Activated T-helper 2 cell treated with anti-CD3 and anti-CD28 coated beads, Interferon-gamma antibody, Interleukin-2, Interleukin-4, amounts not matched to agents 10 μg/mL and 5 μg/mL and 100 μg/mL, durations not matched to agents 14 hours and 24 hours and 36 hours (primary cell): Measurements from ENCODE around the gene ATP8B1. TPM values are rescaled to one million over a fixed set of nuclear protein-coding genes. Genes with fewer than 3 reads are reported as not detected.

ENCODE experiments used
- DNase-seq: peaks from one replicate; pipeline ENCODE4 v3.0.0; 2021; ENCODE audit warnings: low spot score
- H3K27ac Mint-ChIP-seq: one replicate; pipeline ENCODE4 v1.8.0; 2021; ENCODE audit warnings: mixed read lengths
- H3K27me3 Mint-ChIP-seq: one replicate; pipeline ENCODE4 v1.8.0; 2021; ENCODE audit warnings: low read depth, mixed read lengths
- H3K36me3 Mint-ChIP-seq: one replicate; pipeline ENCODE4 v1.8.0; 2021; ENCODE audit warnings: low read depth, mixed read lengths
- H3K4me1 Mint-ChIP-seq: one replicate; pipeline ENCODE4 v1.8.0; 2021; ENCODE audit warnings: low read depth, mixed read lengths
- H3K4me3 Mint-ChIP-seq: one replicate; pipeline ENCODE4 v1.8.0; 2021; ENCODE audit warnings: low read depth, mild to moderate bottlenecking, moderate library complexity, mixed read lengths
- H3K9me3 Mint-ChIP-seq: one replicate; pipeline ENCODE4 v1.8.0; 2021; ENCODE audit warnings: mixed read lengths
- intact Hi-C: fragments of 100-400 bp; cut with micrococcal nuclease; formaldehyde crosslinking; loops from one replicate; pipeline ENCODE4 v1.15.1; 2023
- total RNA-seq: library from RNA; stranded (reverse); gene quantifications from 2 replicates; pipeline ENCODE4 v1.2.3, GENCODE V29; 2022

ATP8B1 gene
- total RNA-seq, 1 donor from 2014 or later: not detected

GRCh38 chr18:57813245-57813644, 10.1 kb upstream of the ATP8B1 start:
- intact Hi-C loops: no loop called here
- no peak for DNase-seq
- no peaks in the 10 kb centered on the region for H3K36me3 Mint-ChIP-seq
- H3K4me3 Mint-ChIP-seq: no peak overlapping the region
- peaks cover 17% of the 10 kb centered on the region for H3K9me3 Mint-ChIP-seq
- H3K27me3 Mint-ChIP-seq: peaks cover 15% of the 10 kb centered on the region
- no peak overlapping the region for H3K27ac Mint-ChIP-seq
- no peaks in the 10 kb centered on the region for H3K4me1 Mint-ChIP-seq

- intact Hi-C loops: no loop called here
- Mint-ChIP-seq H3K27me3 (peaks cover 16% of the 10 kb centered on the region), H3K4me3 (no peak overlapping the region), H3K9me3 (peaks cover 17% of the 10 kb centered on the region), H3K27ac (no peak overlapping the region), H3K36me3 (no peaks in the 10 kb centered on the region), H3K4me1 (no peaks in the 10 kb centered on the region)
- DNase-seq: no peak
Observed at GRCh38 chr18:57812126-57812477, 9.0 kb upstream of the ATP8B1 start.

- Mint-ChIP-seq H3K27me3 (peaks cover 19% of the 10 kb centered on the region), H3K4me1 (no peaks in the 10 kb centered on the region), H3K27ac (no peak overlapping the region), H3K9me3 (peaks cover 17% of the 10 kb centered on the region), H3K4me3 (no peak overlapping the region), H3K36me3 (no peaks in the 10 kb centered on the region)
- intact Hi-C loops: no loop called here
- no peak for DNase-seq
Observed at GRCh38 chr18:57811477-57812125, 8.5 kb upstream of the ATP8B1 start.

GRCh38 chr18:57809190-57809589, 6.1 kb upstream of the ATP8B1 start:
- H3K4me3 Mint-ChIP-seq: no peak overlapping the region
- intact Hi-C loops: no loop called here
- no peak overlapping the region for H3K27ac Mint-ChIP-seq
- H3K36me3 Mint-ChIP-seq: no peaks in the 10 kb centered on the region
- peaks cover 27% of the 10 kb centered on the region for H3K27me3 Mint-ChIP-seq
- H3K9me3 Mint-ChIP-seq: peaks cover 16% of the 10 kb centered on the region
- H3K4me1 Mint-ChIP-seq: no peaks in the 10 kb centered on the region
- no peak for DNase-seq

- intact Hi-C loops: no loop called here
- peaks cover 5% of the 10 kb centered on the region for H3K9me3 Mint-ChIP-seq
- H3K4me1 Mint-ChIP-seq: no peaks in the 10 kb centered on the region
- H3K36me3 Mint-ChIP-seq: no peaks in the 10 kb centered on the region
- no peak overlapping the region for H3K27ac Mint-ChIP-seq
- H3K27me3 Mint-ChIP-seq: peaks cover 34% of the 10 kb centered on the region
- DNase-seq: no peak
- no peak overlapping the region for H3K4me3 Mint-ChIP-seq
Observed at GRCh38 chr18:57807336-57808117, 4.4 kb upstream of the ATP8B1 start.

GRCh38 chr18:57806978-57807285, 3.8 kb upstream of the ATP8B1 start:
- peaks cover 40% of the 10 kb centered on the region for H3K27me3 Mint-ChIP-seq
- intact Hi-C loops: no loop called here
- no peaks in the 10 kb centered on the region for H3K4me1 Mint-ChIP-seq
- no peaks in the 10 kb centered on the region for H3K36me3 Mint-ChIP-seq
- no peak for DNase-seq
- H3K27ac Mint-ChIP-seq: no peak overlapping the region
- no peak overlapping the region for H3K4me3 Mint-ChIP-seq
- peaks cover 5% of the 10 kb centered on the region for H3K9me3 Mint-ChIP-seq

GRCh38 chr18:57806201-57806977, 3.3 kb upstream of the ATP8B1 start:
- Mint-ChIP-seq H3K9me3 (peaks cover 3% of the 10 kb centered on the region), H3K27ac (no peak overlapping the region), H3K4me1 (peaks cover 3% of the 10 kb centered on the region), H3K27me3 (peaks cover 45% of the 10 kb centered on the region), H3K36me3 (no peaks in the 10 kb centered on the region), H3K4me3 (no peak overlapping the region)
- intact Hi-C loops: no loop called here
- DNase-seq: no peak

GRCh38 chr18:57805117-57805516, 2.0 kb upstream of the ATP8B1 start:
- no peak for DNase-seq
- Mint-ChIP-seq H3K36me3 (no peaks in the 10 kb centered on the region), H3K9me3 (no peaks in the 10 kb centered on the region), H3K4me1 (peaks cover 3% of the 10 kb centered on the region), H3K27me3 (peaks cover 57% of the 10 kb centered on the region), H3K4me3 (no peak overlapping the region), H3K27ac (no peak overlapping the region)
- intact Hi-C loops: no loop called here

GRCh38 chr18:57804557-57804956, 1.4 kb upstream of the ATP8B1 start:
- no peak overlapping the region for H3K4me3 Mint-ChIP-seq
- H3K4me1 Mint-ChIP-seq: peaks cover 3% of the 10 kb centered on the region
- DNase-seq: no peak
- intact Hi-C loops: loop anchor here (5.0 kb wide), 1 partner anchor 372 kb away; no protein-coding TSS in a partner anchor
- H3K36me3 Mint-ChIP-seq: no peaks in the 10 kb centered on the region
- no peak overlapping the region for H3K27ac Mint-ChIP-seq
- H3K27me3 Mint-ChIP-seq: peaks cover 61% of the 10 kb centered on the region
- H3K9me3 Mint-ChIP-seq: no peaks in the 10 kb centered on the region

GRCh38 chr18:57802213-57803102, 657 bp downstream of the ATP8B1 start:
- no peak for DNase-seq
- peaks cover 52% of the 10 kb centered on the region for H3K27me3 Mint-ChIP-seq
- peaks cover 3% of the 10 kb centered on the region for H3K4me1 Mint-ChIP-seq
- intact Hi-C loops: loop anchor here (5.0 kb wide), 1 partner anchor 370 kb away; no protein-coding TSS in a partner anchor
- H3K27ac Mint-ChIP-seq: no peak overlapping the region
- H3K4me3 Mint-ChIP-seq: peak overlapping the region; percentile 37
- no peaks in the 10 kb centered on the region for H3K9me3 Mint-ChIP-seq
- H3K36me3 Mint-ChIP-seq: no peaks in the 10 kb centered on the region

- intact Hi-C loops: loop anchor here (5.0 kb wide), 1 partner anchor 369 kb away; no protein-coding TSS in a partner anchor
- Mint-ChIP-seq H3K9me3 (no peaks in the 10 kb centered on the region), H3K4me1 (peaks cover 3% of the 10 kb centered on the region), H3K4me3 (peak overlapping the region; percentile 37), H3K27ac (no peak overlapping the region), H3K27me3 (peaks cover 51% of the 10 kb centered on the region), H3K36me3 (no peaks in the 10 kb centered on the region)
- DNase-seq: no peak
Observed at GRCh38 chr18:57801761-57802212, 1.3 kb downstream of the ATP8B1 start.

- intact Hi-C loops: loop anchor here (5.0 kb wide), 1 partner anchor 369 kb away; no protein-coding TSS in a partner anchor
- peaks cover 3% of the 10 kb centered on the region for H3K4me1 Mint-ChIP-seq
- no peak for DNase-seq
- no peak overlapping the region for H3K27ac Mint-ChIP-seq
- peaks cover 50% of the 10 kb centered on the region for H3K27me3 Mint-ChIP-seq
- H3K36me3 Mint-ChIP-seq: no peaks in the 10 kb centered on the region
- peak overlapping the region; percentile 37 for H3K4me3 Mint-ChIP-seq
- no peaks in the 10 kb centered on the region for H3K9me3 Mint-ChIP-seq
Observed at GRCh38 chr18:57801325-57801724, 1.8 kb downstream of the ATP8B1 start.
